K562 (cell line): ENCODE data around the gene NUMB.

ENCODE experiments used
- ATF3 ChIP-seq, 2 experiments: fragments of 450-650 bp in 1 of 2; sonication (generic) in 1 of 2; formaldehyde crosslinking in 1 of 2; IDR thresholded peaks in 1 of 2; conservative IDR thresholded peaks in 1 of 2; 2 replicates each; pipeline versions ENCODE4 v1.6.1 to v1.8.1; 2016 to 2023; ENCODE audit warnings: mild to moderate bottlenecking in 2 of 2, moderate library complexity in 2 of 2, inconsistent platforms in 1 of 2, missing genetic modification reagents in 1 of 2
- BRD4 ChIP-seq: fragments of 200-600 bp; sonication (generic); IDR thresholded peaks from 2 replicates; pipeline ENCODE4 v1.6.1; 2017; ENCODE audit warnings: inconsistent platforms
- FOS ChIP-seq: IDR thresholded peaks from 3 replicates; pipeline ENCODE4 v1.6.1; 2011; ENCODE audit not compliant: insufficient read length; ENCODE audit errors: extremely low read depth
- HCFC1 ChIP-seq: IDR thresholded peaks from 2 replicates; pipeline ENCODE4 v1.6.1; 2012; ENCODE audit warnings: low read depth, low read length, improper control_type of control experiment
- MAX ChIP-seq: sonication (generic); formaldehyde crosslinking; IDR thresholded peaks from 2 replicates; pipeline ENCODE4 v1.9.0; 2022; ENCODE audit warnings: mild to moderate bottlenecking, missing genetic modification reagents
- RNF2 ChIP-seq: sonication (generic); IDR thresholded peaks from 2 replicates; pipeline ENCODE4 v1.6.1; 2016
- SMARCB1 ChIP-seq: IDR thresholded peaks from 2 replicates; pipeline ENCODE4 v1.6.1; 2011; ENCODE audit warnings: improper control_type of control experiment, low read depth; ENCODE audit not compliant: insufficient read length
- TF ChIP-seq, protein P1 (sequence below): fragments of 250-450 bp; sonication (Bioruptor Pico); IDR thresholded peaks from 2 replicates; pipeline ENCODE4 v1.4.0; 2020; ENCODE audit warnings: mild to moderate bottlenecking
- TF ChIP-seq, protein P2 (sequence below): sonication (generic); formaldehyde crosslinking; IDR thresholded peaks from 2 replicates; pipeline ENCODE4 v1.9.0; 2022; ENCODE audit warnings: mild to moderate bottlenecking, missing genetic modification reagents
- TF ChIP-seq, protein P3 (sequence below): fragments of 250-450 bp; sonication (Bioruptor Pico); IDR thresholded peaks from 2 replicates; pipeline ENCODE4 v1.4.0; 2020; ENCODE audit warnings: mild to moderate bottlenecking, moderate library complexity

DNA sequence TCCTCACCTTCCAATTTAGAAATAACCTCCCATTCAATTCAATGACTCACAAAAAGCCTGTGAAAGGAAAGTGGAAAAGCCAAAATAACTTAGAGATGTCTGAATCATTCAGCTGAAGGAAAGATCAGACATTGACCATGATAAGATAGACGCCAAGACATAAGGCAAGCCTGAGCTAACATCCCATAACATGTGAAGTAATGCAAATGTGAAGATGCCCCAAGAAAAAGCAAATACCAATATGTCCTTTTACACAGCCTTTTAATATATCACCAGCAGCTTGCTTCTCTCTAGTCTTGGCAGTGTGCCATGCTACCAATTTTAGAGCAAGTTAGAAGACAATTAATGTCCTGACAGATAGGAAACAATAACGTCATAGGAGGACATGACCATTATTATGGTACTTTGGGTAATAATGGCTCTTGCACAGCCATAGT, 2.4 kb upstream of the NUMB start:
- TF ChIP-seq, protein P1, sequence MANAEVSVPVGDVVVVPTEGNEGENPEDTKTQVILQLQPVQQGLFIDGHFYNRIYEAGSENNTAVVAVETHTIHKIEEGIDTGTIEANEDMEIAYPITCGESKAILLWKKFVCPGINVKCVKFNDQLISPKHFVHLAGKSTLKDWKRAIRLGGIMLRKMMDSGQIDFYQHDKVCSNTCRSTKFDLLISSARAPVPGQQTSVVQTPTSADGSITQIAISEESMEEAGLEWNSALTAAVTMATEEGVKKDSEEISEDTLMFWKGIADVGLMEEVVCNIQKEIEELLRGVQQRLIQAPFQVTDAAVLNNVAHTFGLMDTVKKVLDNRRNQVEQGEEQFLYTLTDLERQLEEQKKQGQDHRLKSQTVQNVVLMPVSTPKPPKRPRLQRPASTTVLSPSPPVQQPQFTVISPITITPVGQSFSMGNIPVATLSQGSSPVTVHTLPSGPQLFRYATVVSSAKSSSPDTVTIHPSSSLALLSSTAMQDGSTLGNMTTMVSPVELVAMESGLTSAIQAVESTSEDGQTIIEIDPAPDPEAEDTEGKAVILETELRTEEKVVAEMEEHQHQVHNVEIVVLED = no peak
- TF ChIP-seq MAX (CRISPR knock-in tag) (no peak), RNF2 (no peak), BRD4 (no peak), SMARCB1 (no peak), ATF3 (IDR thresholded peaks at IDR 0.05) (no peak), ATF3 (CRISPR knock-in tag; conservative IDR thresholded peaks at IDR 0.05) (no peak), FOS (no peak), HCFC1 (no peak)
- TF ChIP-seq, protein P2, sequence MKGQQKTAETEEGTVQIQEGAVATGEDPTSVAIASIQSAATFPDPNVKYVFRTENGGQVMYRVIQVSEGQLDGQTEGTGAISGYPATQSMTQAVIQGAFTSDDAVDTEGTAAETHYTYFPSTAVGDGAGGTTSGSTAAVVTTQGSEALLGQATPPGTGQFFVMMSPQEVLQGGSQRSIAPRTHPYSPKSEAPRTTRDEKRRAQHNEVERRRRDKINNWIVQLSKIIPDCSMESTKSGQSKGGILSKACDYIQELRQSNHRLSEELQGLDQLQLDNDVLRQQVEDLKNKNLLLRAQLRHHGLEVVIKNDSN = no peak
- TF ChIP-seq, protein P3, sequence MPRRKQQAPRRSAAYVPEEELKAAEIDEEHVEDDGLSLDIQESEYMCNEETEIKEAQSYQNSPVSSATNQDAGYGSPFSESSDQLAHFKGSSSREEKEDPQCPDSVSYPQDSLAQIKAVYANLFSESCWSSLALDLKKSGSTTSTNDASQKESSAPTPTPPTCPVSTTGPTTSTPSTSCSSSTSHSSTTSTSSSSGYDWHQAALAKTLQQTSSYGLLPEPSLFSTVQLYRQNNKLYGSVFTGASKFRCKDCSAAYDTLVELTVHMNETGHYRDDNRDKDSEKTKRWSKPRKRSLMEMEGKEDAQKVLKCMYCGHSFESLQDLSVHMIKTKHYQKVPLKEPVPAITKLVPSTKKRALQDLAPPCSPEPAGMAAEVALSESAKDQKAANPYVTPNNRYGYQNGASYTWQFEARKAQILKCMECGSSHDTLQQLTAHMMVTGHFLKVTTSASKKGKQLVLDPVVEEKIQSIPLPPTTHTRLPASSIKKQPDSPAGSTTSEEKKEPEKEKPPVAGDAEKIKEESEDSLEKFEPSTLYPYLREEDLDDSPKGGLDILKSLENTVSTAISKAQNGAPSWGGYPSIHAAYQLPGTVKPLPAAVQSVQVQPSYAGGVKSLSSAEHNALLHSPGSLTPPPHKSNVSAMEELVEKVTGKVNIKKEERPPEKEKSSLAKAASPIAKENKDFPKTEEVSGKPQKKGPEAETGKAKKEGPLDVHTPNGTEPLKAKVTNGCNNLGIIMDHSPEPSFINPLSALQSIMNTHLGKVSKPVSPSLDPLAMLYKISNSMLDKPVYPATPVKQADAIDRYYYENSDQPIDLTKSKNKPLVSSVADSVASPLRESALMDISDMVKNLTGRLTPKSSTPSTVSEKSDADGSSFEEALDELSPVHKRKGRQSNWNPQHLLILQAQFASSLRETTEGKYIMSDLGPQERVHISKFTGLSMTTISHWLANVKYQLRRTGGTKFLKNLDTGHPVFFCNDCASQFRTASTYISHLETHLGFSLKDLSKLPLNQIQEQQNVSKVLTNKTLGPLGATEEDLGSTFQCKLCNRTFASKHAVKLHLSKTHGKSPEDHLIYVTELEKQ (CRISPR knock-in tag) = no peak
